ENCODE measurements around the gene MDK.

MDK gene

DNA sequence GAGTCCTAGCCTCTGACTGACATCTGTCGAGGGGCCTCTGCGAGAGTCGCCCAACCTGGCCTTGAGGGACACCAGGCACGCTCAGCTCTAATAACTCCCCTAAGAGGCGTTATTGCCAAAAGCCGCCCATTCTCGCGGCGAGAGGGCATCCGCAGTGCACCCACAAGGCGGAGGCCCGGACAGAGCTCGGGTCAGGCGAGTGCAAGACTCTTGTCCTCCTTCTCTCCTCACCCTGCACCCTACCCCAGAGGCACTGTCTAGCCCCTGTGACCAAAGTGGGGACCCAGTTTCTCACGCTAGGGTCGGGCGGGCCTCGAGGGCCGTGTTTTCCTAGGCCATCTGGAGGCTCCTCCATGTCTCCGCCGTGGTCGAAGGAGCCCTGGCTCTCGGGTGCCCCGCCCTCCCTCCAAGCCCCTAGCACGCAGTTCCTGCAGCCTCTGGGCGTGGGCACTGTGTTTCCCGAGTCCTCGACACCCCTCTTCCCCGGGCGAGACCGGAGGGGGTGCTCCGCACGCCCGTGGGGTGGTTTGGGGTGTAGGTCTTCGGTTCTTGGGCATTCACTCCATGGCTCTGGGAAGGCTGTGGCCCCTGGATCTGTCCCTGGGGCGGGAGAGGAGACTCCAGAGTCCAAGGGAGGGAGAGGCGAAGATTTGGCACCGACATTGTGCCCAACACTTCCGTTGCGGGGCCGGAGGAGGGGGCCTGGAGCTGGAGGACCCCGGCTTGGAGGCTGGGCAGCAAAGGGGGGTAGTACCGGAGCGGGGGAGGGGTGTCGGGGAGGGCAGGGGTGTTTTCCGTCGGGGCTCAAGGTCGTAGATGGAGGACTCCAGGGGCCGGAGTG lies 9.1 kb downstream of the MDK start:
- TF ChIP-seq RAD21 (IDR thresholded peaks at IDR 0.05; ENCODE audit: low read depth) (no peak), ZBTB7A (IDR thresholded peaks at IDR 0.05; ENCODE audit: low read depth) (no peak), YY1 (IDR thresholded peaks at IDR 0.05; ENCODE audit: low read depth) (no peak), TAF1 (IDR thresholded peaks at IDR 0.05; ENCODE audit: low read depth) (no peak), EGR1 (IDR thresholded peaks at IDR 0.05) (no peak), CEBPB (IDR thresholded peaks at IDR 0.05) (no peak), EP300 (IDR thresholded peaks at IDR 0.05; ENCODE audit: borderline replicate concordance) (no peak), TEAD4 (IDR thresholded peaks at IDR 0.05) (no peak), FOXM1 (IDR thresholded peaks at IDR 0.05; ENCODE audit: borderline replicate concordance, low read depth) (no peak), MAX (IDR thresholded peaks at IDR 0.05) (no peak), TCF12 (IDR thresholded peaks at IDR 0.05; ENCODE audit: low read depth) (no peak), CREB1 (IDR thresholded peaks at IDR 0.05; ENCODE audit: low read depth) (no peak), NFIC (IDR thresholded peaks at IDR 0.05) (no peak)
- TF ChIP-seq, protein P1, sequence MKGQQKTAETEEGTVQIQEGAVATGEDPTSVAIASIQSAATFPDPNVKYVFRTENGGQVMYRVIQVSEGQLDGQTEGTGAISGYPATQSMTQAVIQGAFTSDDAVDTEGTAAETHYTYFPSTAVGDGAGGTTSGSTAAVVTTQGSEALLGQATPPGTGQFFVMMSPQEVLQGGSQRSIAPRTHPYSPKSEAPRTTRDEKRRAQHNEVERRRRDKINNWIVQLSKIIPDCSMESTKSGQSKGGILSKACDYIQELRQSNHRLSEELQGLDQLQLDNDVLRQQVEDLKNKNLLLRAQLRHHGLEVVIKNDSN (IDR thresholded peaks at IDR 0.05) = no peak
- TF ChIP-seq, protein P2, sequence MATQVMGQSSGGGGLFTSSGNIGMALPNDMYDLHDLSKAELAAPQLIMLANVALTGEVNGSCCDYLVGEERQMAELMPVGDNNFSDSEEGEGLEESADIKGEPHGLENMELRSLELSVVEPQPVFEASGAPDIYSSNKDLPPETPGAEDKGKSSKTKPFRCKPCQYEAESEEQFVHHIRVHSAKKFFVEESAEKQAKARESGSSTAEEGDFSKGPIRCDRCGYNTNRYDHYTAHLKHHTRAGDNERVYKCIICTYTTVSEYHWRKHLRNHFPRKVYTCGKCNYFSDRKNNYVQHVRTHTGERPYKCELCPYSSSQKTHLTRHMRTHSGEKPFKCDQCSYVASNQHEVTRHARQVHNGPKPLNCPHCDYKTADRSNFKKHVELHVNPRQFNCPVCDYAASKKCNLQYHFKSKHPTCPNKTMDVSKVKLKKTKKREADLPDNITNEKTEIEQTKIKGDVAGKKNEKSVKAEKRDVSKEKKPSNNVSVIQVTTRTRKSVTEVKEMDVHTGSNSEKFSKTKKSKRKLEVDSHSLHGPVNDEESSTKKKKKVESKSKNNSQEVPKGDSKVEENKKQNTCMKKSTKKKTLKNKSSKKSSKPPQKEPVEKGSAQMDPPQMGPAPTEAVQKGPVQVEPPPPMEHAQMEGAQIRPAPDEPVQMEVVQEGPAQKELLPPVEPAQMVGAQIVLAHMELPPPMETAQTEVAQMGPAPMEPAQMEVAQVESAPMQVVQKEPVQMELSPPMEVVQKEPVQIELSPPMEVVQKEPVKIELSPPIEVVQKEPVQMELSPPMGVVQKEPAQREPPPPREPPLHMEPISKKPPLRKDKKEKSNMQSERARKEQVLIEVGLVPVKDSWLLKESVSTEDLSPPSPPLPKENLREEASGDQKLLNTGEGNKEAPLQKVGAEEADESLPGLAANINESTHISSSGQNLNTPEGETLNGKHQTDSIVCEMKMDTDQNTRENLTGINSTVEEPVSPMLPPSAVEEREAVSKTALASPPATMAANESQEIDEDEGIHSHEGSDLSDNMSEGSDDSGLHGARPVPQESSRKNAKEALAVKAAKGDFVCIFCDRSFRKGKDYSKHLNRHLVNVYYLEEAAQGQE (IDR thresholded peaks at IDR 0.05; ENCODE audit: low read depth) = no peak

GRCh38 chr11:46391186-46391577 lies 9.7 kb downstream of the MDK start:
- no peak for TF ChIP-seq TEAD4 (IDR thresholded peaks at IDR 0.05)
- TF ChIP-seq, protein P1 (IDR thresholded peaks at IDR 0.05) = no peak
- TF ChIP-seq MAX (IDR thresholded peaks at IDR 0.05) = no peak
- no peak for TF ChIP-seq CREB1 (IDR thresholded peaks at IDR 0.05; ENCODE audit: low read depth)
- no peak for TF ChIP-seq EGR1 (IDR thresholded peaks at IDR 0.05)
- no peak for TF ChIP-seq RAD21 (IDR thresholded peaks at IDR 0.05; ENCODE audit: low read depth)
- no peak for TF ChIP-seq EP300 (IDR thresholded peaks at IDR 0.05; ENCODE audit: borderline replicate concordance)

- TF ChIP-seq MAX (IDR thresholded peaks at IDR 0.05) (peak; percentile 9; the same call in 1 of the 2 replicates), EGR1 (IDR thresholded peaks at IDR 0.05) (0 out of 2 replicates have a peak, but pooled peaks have one; percentile 37), RAD21 (IDR thresholded peaks at IDR 0.05; ENCODE audit: low read depth) (peak; percentile 22; the same call in 1 of the 2 replicates), ZBTB7A (IDR thresholded peaks at IDR 0.05; ENCODE audit: low read depth) (0 out of 2 replicates have a peak, but pooled peaks have one; percentile 74), TAF1 (IDR thresholded peaks at IDR 0.05; ENCODE audit: low read depth) (no peak)
These were observed 10.3 kb downstream of the MDK start, which contains the start of gene CHRM4 for GRCh38 chr11:46391578-46392420. Gene CHRM4, minus strand, starts transcription at chr11:46391776. Its CDS starts 5,219 bp downstream, at chr11:46386557.

GRCh38 chr11:46392421-46393230 lies 11.2 kb downstream of the MDK start:
- peak; percentile 94 for TF ChIP-seq EGR1 (IDR thresholded peaks at IDR 0.05)
- TF ChIP-seq, protein P1 (IDR thresholded peaks at IDR 0.05) = peak; percentile 6; the same call in 1 of the 2 replicates
- TF ChIP-seq TCF12 (IDR thresholded peaks at IDR 0.05; ENCODE audit: low read depth) = 0 out of 2 replicates have a peak, but pooled peaks have one; percentile 23
- peak; percentile 39; the same call in 1 of the 2 replicates for TF ChIP-seq YY1 (IDR thresholded peaks at IDR 0.05; ENCODE audit: low read depth)
- peak; percentile 34; the same call in 1 of the 2 replicates for TF ChIP-seq ZBTB7A (IDR thresholded peaks at IDR 0.05; ENCODE audit: low read depth)
- peak; percentile 66 for TF ChIP-seq MAX (IDR thresholded peaks at IDR 0.05)
- TF ChIP-seq TAF1 (IDR thresholded peaks at IDR 0.05; ENCODE audit: low read depth) = no peak
- TF ChIP-seq TEAD4 (IDR thresholded peaks at IDR 0.05) = peak; percentile 36
- peak; percentile 18; the same call in 1 of the 2 replicates for TF ChIP-seq EP300 (IDR thresholded peaks at IDR 0.05; ENCODE audit: borderline replicate concordance)
- TF ChIP-seq, protein P2 (IDR thresholded peaks at IDR 0.05; ENCODE audit: low read depth) = peak; percentile 99
- no peak for TF ChIP-seq NFIC (IDR thresholded peaks at IDR 0.05)
- no peak for TF ChIP-seq RAD21 (IDR thresholded peaks at IDR 0.05; ENCODE audit: low read depth)

Measured in Ishikawa (cell line).